Endothelial cell of umbilical vein (primary cell): Measurements from ENCODE around the gene GSTO2. TPM values are rescaled to one million over a fixed set of nuclear protein-coding genes. Genes with fewer than 3 reads are reported as not detected.

Source experiments
- BruUV-seq: library from RNA; stranded (reverse); fragments of 400-500 nt; replicated peaks from 2 replicates; lab custom pipeline; 2021; lab: Mats Ljungman, UMichigan
- CTCF ChIA-PET: fragments of 300-600, 350-600 bp; sonication (Branson Sonifier 250); formaldehyde crosslinking; loops from one replicate; lab custom pipeline; 2021; ENCODE audit warnings: antibody characterized with exemption, inconsistent platforms; lab: Charles Lee
- POLR2A ChIA-PET: fragments of 300-600, 350-600 bp; sonication (Branson Sonifier 250); formaldehyde crosslinking; loops from one replicate; lab custom pipeline; 2021; ENCODE audit warnings: antibody characterized with exemption, inconsistent platforms; lab: Charles Lee
- DNase-seq: peaks from one replicate; pipeline ENCODE4 v3.0.0-alpha.2; 2011; ENCODE audit warnings: low read depth, low spot score
- FAIRE-seq: peaks from 2 replicates; lab custom pipeline; 2011; peaks lifted over from hg19 to GRCh38; lab: Jason Lieb, UNC
- H2AFZ ChIP-seq: 2 replicates; pipeline ENCODE4 v1.6.0; 2012; ENCODE audit warnings: low read depth, low read length, control low read depth, inconsistent platforms
- H3K27ac ChIP-seq: 2 replicates; pipeline ENCODE4 v1.5.1; 2011; ENCODE audit warnings: low read depth, mild to moderate bottlenecking, control low read depth, low read length, moderate library complexity; ENCODE audit not compliant: insufficient read depth
- H3K27me3 ChIP-seq, 2 experiments: 2 replicates each; pipeline versions ENCODE4 v1.6.0 to v1.6.1; 2011; ENCODE audit warnings: low read length in 2 of 2, mixed read lengths in 1 of 2; ENCODE audit not compliant: control insufficient read depth in 2 of 2, insufficient read depth in 2 of 2
- H3K36me3 ChIP-seq, 2 experiments: 2 replicates in 1 of 2; 3 replicates in 1 of 2; pipeline ENCODE4 v1.5.1; 2011; ENCODE audit warnings: low read length in 2 of 2, mild to moderate bottlenecking in 1 of 2, moderate library complexity in 1 of 2; ENCODE audit not compliant: control insufficient read depth in 2 of 2, insufficient read depth in 2 of 2; ENCODE audit errors: extremely low read depth in 1 of 2
- H3K4me1 ChIP-seq: 3 replicates; pipeline ENCODE4 v1.5.1; 2011; ENCODE audit warnings: mild to moderate bottlenecking, low read length; ENCODE audit not compliant: control insufficient read depth, insufficient read depth; ENCODE audit errors: extremely low read depth
- H3K4me2 ChIP-seq: 2 replicates; pipeline ENCODE4 v1.6.1; 2011; ENCODE audit warnings: low read length, control low read depth, mixed read lengths; ENCODE audit not compliant: insufficient read depth
- H3K4me3 ChIP-seq, 3 experiments: fragments of 200-600 bp in 1 of 3; sonication (generic), shearing (Covaris generic) in 1 of 3; replicated peaks in 1 of 3; 2 replicates each; pipeline ENCODE4 v1.5.1; 2011 to 2016; ENCODE audit warnings: control low read depth in 3 of 3, low read length in 3 of 3, mild to moderate bottlenecking in 2 of 3, inconsistent platforms in 1 of 3, low read depth in 1 of 3, moderate library complexity in 1 of 3; ENCODE audit not compliant: insufficient read depth in 1 of 3
- H3K79me2 ChIP-seq: 2 replicates; pipeline ENCODE4 v1.6.0; 2012; ENCODE audit warnings: low read length, inconsistent platforms; ENCODE audit not compliant: control insufficient read depth, insufficient read depth
- H3K9ac ChIP-seq: replicated peaks from 2 replicates; pipeline ENCODE3; 2011; ENCODE audit warnings: low read length, control low read depth; ENCODE audit not compliant: insufficient read depth; ENCODE audit errors: extremely low read depth
- H3K9me1 ChIP-seq: replicated peaks from 3 replicates; pipeline ENCODE4 v1.6.0; 2011; ENCODE audit warnings: mild to moderate bottlenecking, low read length; ENCODE audit not compliant: control insufficient read depth, insufficient read depth; ENCODE audit errors: extremely low read depth
- H3K9me3 ChIP-seq: replicated peaks from 2 replicates; pipeline ENCODE4 v1.5.1; 2012; ENCODE audit warnings: low read length, inconsistent platforms; ENCODE audit not compliant: control insufficient read depth, insufficient read depth
- H4K20me1 ChIP-seq: replicated peaks from 2 replicates; pipeline ENCODE3; 2011; ENCODE audit warnings: mild to moderate bottlenecking, low read length; ENCODE audit not compliant: control insufficient read depth, insufficient read depth; ENCODE audit errors: extremely low read depth
- CTCF ChIP-seq, 2 donors: IDR thresholded peaks; 1 replicate in 1 of 2; 2 replicates in 1 of 2; pipeline ENCODE4 v1.5.1; 2011; ENCODE audit warnings: low read length in 2 of 2, mild to moderate bottlenecking in 2 of 2, moderate library complexity in 2 of 2, control low read depth in 1 of 2, inconsistent platforms in 1 of 2, low read depth in 1 of 2; ENCODE audit not compliant: insufficient read depth in 1 of 2; ENCODE audit errors: extremely low read depth in 1 of 2
- EZH2 ChIP-seq: IDR thresholded peaks from 2 replicates; pipeline ENCODE4 v1.6.1; 2012; ENCODE audit warnings: borderline replicate concordance, low read depth, mild to moderate bottlenecking, moderate library complexity, low read length, inconsistent platforms; ENCODE audit not compliant: severe bottlenecking
- FOS ChIP-seq: IDR thresholded peaks from 2 replicates; pipeline ENCODE4 v1.6.1; 2011; ENCODE audit warnings: mild to moderate bottlenecking, low read length, moderate library complexity, borderline replicate concordance; ENCODE audit not compliant: insufficient read depth
- GATA2 ChIP-seq: IDR thresholded peaks from 2 replicates; pipeline ENCODE4 v1.7.0; 2011; ENCODE audit warnings: low read depth, mild to moderate bottlenecking, moderate library complexity, mixed read lengths, low read length; ENCODE audit not compliant: insufficient read length, insufficient read depth
- JUN ChIP-seq: IDR thresholded peaks from 2 replicates; pipeline ENCODE4 v1.6.1; 2011; ENCODE audit warnings: borderline replicate concordance, low read depth; ENCODE audit not compliant: insufficient read length, insufficient read depth
- MAX ChIP-seq: IDR thresholded peaks from 2 replicates; pipeline ENCODE4 v1.6.1; 2011; ENCODE audit not compliant: insufficient read depth, insufficient read length
- MYC ChIP-seq: IDR thresholded peaks from one replicate; pipeline ENCODE4 v1.6.1; 2011; ENCODE audit warnings: mild to moderate bottlenecking, low read depth, low read length
- POLR2A ChIP-seq: IDR thresholded peaks from 2 replicates; pipeline ENCODE4 v1.6.1; 2012; ENCODE audit warnings: low read depth, mild to moderate bottlenecking, control low read depth, low read length
- POLR2AphosphoS5 ChIP-seq: IDR thresholded peaks from 2 replicates; pipeline ENCODE4 v1.6.1; 2012; ENCODE audit warnings: low read depth, mild to moderate bottlenecking, control low read depth, low read length, moderate library complexity; ENCODE audit not compliant: insufficient read depth
- dilution Hi-C: fragments of 300-500 bp; cut with MboI; formaldehyde crosslinking; loops from one replicate; pipeline ENCODE4 v1.15.0; 2019; ENCODE audit warnings: low sequenced_read_pairs; ENCODE audit not compliant: extremely low pct_ligation_motif_present
- intact Hi-C: fragments of 100-400 bp; cut with micrococcal nuclease; formaldehyde crosslinking; loops from one replicate; pipeline ENCODE4 v1.10.0; 2022
- polyA plus RNA-seq, 4 experiments: library from polyadenylated mRNA; depleted of rRNA in 3 of 4; stranded (reverse) in 3 of 4; unstranded in 1 of 4; fragments of >200 nt; gene quantifications; 2 replicates each; pipeline versions ENCODE4 v1.2.1 to v1.2.3, GENCODE V29; 2011 to 2012; ENCODE audit warnings: missing spikeins in 1 of 4
- total RNA-seq: library from RNA; stranded (reverse); gene quantifications from 2 replicates; pipeline ENCODE4 v1.2.3, GENCODE V29; 2021

GSTO2 gene
- total and polyA plus RNA-seq, 2 donors (not counting 3 experiments of a cell fraction or from before 2014, with no cell fraction given): 0.84 to 1.4 TPM

GRCh38 chr10:104234934-104235333, 34.0 kb upstream of the GSTO2 start:
- Histone ChIP-seq H2AFZ (no peak overlapping the region), H3K4me3 (no peak overlapping the region), H3K9me1 (no peaks in the 10 kb centered on the region), H3K4me1 (peaks cover 6% of the 10 kb centered on the region), H3K4me2 (no peak overlapping the region), H4K20me1 (no peaks in the 10 kb centered on the region), H3K36me3 (no peaks in the 10 kb centered on the region), H3K9ac (no peak overlapping the region), H3K9me3 (no peaks in the 10 kb centered on the region), H3K27ac (no peak overlapping the region), H3K27me3 (peaks cover 15 to 19% of the 10 kb centered on the region in 2 experiments), H3K79me2 (no peaks in the 10 kb centered on the region)
- DNase-seq (no peak), FAIRE-seq (no peak)
- POLR2A ChIA-PET: no interaction called here
- intact Hi-C loops: no loop called here
- CTCF ChIA-PET: no interaction called here
- TF ChIP-seq FOS (no peak), CTCF (IDR thresholded peaks at IDR 0.05; ENCODE audit: extremely low read depth in 1 of 2, insufficient read depth in 1 of 2, low read depth in 1 of 2, low read length in 2 of 2) (no peak), MAX (no peak), JUN (no peak), MYC (no peak), POLR2A (no peak), EZH2 (no peak), POLR2AphosphoS5 (no peak), GATA2 (no peak)
- dilution Hi-C loops: no loop called here
- BruUV-seq: no TSS peak
